Posterior vena cava (tissue), 2 donors: Measurements from ENCODE around the gene GRIPAP1. TPM values are rescaled to one million over a fixed set of nuclear protein-coding genes. Genes with fewer than 3 reads are reported as not detected.

Experiments
- DNase-seq: peaks from one replicate; pipeline ENCODE4 v3.0.0-alpha.2; 2020; ENCODE audit warnings: low spot score
- intact Hi-C, 2 donors: fragments of 100-400 bp; cut with DNase I; formaldehyde crosslinking; loops; one replicate each; pipeline versions ENCODE4 v1.14.1 to v1.14.2; 2022 to 2023
- long read RNA-seq, 2 donors: library from polyadenylated mRNA; unstranded; transcript quantifications; one replicate each; pipeline ENCODE4 v2.0.0, GENCODE V29; 2020 to 2021
- total RNA-seq, 2 donors: library from RNA; stranded (reverse); fragmentation: NEBNext Ultra II Directional; extraction: Animal tissue kit (Norgen Biotek cat#: 25700); gene quantifications; one replicate each; pipeline ENCODE4 v1.2.1, GENCODE V29; 2021
- donor health status: DM: yes; HTN: yes; CAD: no.
- donor health status: DM: yes; HTN: yes; CAD: no.

The GRIPAP1 gene, protein sequence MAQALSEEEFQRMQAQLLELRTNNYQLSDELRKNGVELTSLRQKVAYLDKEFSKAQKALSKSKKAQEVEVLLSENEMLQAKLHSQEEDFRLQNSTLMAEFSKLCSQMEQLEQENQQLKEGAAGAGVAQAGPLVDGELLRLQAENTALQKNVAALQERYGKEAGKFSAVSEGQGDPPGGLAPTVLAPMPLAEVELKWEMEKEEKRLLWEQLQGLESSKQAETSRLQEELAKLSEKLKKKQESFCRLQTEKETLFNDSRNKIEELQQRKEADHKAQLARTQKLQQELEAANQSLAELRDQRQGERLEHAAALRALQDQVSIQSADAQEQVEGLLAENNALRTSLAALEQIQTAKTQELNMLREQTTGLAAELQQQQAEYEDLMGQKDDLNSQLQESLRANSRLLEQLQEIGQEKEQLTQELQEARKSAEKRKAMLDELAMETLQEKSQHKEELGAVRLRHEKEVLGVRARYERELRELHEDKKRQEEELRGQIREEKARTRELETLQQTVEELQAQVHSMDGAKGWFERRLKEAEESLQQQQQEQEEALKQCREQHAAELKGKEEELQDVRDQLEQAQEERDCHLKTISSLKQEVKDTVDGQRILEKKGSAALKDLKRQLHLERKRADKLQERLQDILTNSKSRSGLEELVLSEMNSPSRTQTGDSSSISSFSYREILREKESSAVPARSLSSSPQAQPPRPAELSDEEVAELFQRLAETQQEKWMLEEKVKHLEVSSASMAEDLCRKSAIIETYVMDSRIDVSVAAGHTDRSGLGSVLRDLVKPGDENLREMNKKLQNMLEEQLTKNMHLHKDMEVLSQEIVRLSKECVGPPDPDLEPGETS
- total RNA-seq = 10 to 100 TPM; 27.6 to 31.6 TPM
- long read RNA-seq, donor 1, transcript GRIPAP1-201 (26 exons, 3,031 nt) = major isoform, 12 of 30 reads
- long read RNA-seq, donor 1, partial matches to known transcripts = 8 of 30 reads
- long read RNA-seq, donor 1, other reads (novel, unspliced or antisense) = 10 of 30 reads
- long read RNA-seq, donor 2, transcript GRIPAP1-201 (26 exons, 3,031 nt) = major isoform, 7 of 29 reads
- long read RNA-seq, donor 2, partial matches to known transcripts = 16 of 29 reads
- long read RNA-seq, donor 2, other reads (novel, unspliced or antisense) = 6 of 29 reads

DNA sequence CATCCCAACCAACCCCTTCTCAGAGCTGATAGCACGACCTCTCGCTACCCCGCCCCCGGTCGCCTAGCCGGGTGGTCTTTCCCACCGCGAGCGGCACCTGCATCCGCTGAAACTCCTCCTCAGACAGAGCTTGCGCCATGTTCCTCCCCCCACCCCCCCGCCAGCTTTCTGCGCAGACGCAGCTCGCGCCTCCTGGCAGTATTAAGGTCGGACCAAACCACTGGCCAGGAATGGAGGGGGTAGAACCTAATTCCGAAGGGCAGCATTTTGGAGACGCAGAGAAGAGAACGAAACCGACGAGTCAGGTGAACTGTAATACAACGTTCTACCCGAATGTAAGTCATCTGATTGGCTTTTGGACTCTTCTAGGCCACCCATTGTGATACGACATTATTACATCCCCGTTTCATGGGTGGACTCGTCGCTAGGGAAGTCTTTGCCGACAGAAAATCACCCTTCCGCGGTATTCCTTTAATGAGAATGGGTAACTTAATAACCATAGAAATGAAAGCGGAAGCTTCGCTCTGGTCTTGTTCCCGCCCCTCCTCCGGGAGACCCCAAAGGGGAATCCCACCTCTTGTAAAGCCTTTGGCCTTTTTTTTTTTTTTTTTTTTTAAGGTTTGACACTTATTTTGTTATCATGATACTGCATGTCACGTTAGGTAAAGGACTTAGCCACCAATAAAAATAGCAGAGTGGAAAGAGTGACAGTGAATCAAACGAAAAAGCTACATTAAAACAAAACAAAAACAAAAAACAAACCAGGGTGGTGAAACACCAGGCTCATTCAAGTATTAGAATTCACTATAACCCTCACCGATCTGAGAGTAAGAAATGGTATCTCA is at the start of gene GRIPAP1:
Gene GRIPAP1, minus strand, starts transcription at position 174 of the 845 bp plus-strand sequence. Its CDS starts 35 bp downstream, at position 139.
- intact Hi-C loops = no loop called here
- peak; percentile 86 for DNase-seq

DNA sequence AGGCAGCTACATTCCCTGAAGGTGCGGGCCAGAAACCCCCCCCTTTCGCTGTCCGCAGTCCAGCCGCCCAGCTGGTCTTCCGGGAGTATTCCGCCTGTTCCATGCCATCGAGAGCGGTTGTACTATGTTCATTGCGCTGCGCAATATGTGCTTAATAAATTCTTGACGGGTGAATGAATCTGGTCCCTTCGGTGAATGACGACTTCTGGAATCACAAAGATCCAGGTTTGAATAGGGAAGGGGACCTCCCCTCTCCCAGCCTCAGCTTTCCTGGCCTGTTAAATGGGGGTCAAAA is 41.9 kb upstream of the GRIPAP1 start:
- intact Hi-C loops = no loop called here
- DNase-seq = no peak

DNA sequence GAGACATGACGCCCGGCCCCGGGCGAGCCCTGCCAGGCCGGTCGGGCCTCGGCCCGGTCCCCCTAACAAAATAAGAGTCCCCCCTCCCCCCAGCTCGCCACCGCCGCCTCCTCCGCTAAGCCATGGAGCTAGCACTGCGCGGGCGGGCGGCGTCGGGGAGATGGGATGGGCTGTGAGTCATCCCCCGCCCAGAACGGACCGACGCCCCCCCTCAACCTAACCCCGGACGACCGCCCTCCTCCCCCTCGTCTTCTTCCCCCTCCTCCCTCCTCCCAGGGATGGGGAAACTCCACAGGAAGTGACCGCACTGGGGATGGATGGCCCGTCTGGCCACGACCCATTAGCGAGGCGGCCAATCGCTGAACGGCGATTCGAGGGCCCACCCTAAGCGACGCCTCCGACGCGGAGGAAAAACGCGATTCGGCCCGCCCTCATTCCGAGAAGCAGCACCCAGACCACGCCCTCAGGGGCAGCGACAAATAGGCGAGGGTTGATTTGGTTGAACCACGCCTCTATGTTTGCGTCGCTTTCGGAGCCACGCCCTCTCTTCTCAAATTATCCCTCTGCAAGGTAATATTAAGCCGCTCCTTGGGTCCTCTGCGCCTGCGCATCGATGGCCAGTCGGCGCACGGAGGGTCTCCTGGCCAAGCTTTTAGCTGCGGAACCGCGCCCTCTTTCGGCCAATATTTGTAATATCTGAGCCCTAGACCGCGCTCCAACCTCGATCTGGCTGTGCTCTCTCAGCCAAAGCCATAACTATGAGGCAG is 41.3 kb upstream of the GRIPAP1 start, which contains the start of gene TFE3:
Gene TFE3, minus strand, starts transcription at position 138 of the 767 bp plus-strand sequence. Its CDS starts 131 bp downstream, at position 7.
- intact Hi-C loops = no loop called here
- peak; percentile 99 for DNase-seq

DNA sequence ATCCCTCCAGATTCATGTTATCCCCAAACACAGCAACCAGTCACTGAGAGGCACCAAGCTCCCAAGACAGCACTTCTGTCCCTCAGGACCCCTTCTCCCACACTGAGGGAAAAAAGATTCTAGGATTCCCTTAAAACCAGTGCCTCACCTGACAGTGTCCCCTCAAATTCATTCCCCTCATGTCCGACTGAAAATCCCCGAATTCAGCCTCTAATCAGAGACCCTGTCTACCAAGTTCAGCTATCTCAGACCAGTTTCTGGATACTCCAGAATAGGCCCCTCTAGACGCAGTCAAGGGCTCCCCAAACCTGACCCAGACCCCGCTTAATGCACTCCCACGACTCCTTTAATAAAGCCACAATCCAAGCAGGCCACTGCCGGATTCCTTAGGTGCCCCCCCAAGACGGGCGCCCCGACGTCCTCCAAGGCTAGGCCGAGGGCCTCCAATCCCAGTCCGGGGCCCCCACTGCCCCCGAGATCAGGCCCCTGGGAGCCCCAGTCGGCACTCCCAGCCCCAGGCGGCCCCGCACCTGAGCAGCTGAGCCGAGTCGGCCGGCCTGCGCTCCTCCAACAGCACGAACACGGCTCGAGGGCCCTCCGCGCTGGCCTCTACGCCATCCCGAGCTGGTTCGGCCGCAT is 40.6 kb upstream of the GRIPAP1 start:
- no peak for DNase-seq
- intact Hi-C loops = no loop called here

DNA sequence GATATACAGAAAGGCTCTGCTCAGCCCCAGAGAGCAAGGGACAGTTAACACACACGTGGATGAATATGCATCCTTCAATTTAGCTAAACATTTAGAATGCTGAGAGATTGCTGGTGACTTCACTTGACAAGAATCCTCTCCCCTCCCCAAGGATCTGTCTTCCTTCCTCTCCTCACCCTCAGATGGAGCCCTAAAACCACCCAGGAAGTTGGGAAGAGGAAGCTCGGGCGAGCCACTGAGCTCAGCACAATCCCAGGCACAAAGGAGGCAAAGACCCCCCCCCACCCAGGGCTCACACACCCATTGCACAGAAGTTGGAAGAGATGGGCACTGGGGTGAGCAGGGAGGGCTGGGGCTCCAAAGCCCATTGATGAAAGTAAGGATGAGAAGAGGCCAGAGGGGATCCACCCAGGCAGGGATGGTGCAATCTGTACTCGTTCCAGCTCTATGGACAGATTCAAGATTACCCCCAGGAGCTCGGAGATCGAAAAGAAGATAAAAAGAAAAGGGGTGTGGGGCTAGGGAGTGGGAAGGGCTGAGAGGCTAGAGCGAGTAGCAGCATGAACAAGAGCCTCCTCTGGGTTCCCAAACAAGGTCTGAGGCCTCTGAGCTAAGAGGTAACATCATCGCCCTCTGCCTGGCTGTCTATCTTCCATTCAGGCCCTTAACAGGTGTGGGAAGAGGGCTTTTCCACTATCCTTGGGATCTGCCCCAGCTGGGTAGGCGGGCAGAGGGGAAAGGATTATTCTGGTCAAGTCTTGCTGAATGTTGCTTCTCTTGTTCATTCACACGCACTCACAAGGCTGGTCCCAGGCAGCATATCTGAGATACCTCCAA is 39.9 kb upstream of the GRIPAP1 start:
- no peak for DNase-seq
- intact Hi-C loops = no loop called here

DNA sequence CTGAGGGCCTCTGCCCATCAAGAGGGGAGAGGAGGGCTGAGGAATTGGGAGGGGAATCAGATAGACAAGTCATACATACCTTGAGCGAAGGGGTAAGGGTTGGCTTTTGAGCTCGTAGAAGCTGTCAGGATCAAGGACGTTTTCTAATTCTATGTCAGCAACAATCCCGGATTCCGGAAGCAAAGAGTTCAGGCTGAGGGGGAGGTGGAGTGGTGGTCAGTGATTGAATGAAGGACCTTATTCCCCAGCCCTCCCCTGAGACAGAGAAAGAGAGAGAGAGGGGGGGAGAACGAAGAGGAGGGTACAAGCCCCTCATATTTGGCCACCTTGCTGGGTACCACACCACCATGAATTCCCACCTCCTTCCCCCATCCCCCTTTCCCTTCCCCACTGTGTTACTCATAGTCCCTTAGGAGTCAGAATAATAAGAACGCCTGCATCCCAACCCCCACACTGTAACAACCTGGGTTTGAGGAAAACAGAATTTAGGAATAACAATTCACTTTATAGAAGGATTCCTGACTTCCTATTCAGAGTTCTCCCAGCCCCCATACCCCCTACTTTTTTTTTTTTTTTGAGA is 38.4 kb upstream of the GRIPAP1 start:
- intact Hi-C loops = no loop called here
- DNase-seq = no peak

DNA sequence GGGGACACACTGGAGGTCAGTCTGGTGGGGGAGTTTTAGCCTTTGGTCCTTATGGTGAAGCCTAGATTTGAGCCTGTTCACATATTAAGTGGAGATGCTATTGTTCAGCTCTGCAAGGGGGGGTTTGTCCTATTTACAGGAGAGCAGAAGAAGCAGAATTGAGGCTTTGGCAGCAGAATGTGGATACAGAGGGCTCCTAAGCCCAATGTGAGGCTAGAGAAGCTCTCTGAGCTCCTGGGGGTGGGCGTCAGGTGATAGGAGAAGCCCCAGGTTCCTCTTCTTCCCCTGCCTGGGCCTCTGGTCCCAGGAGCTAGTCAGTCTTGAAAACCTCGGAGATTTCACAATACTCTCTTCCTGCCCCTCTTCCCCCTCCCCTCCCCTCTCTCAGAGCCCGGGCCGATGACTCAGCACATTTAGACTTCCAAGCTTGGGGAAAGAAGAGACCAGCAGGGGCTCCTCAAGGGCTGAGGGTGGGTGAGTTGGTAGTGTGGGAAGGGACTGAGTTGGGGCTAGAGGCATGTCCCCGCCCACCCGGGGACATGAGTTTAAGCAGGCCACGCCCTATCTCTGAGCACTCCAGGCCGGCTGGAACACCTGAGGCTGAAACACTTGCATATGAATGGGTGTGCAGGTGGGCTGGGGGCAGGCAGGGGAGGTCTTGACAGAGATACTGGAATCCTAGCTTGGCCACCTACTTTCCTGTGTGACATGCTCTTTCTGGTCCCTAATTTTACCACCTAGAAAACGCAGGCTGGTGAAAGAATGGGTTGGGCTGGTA is 37.7 kb upstream of the GRIPAP1 start:
- peak; percentile 87 for DNase-seq
- intact Hi-C loops = no loop called here

DNA sequence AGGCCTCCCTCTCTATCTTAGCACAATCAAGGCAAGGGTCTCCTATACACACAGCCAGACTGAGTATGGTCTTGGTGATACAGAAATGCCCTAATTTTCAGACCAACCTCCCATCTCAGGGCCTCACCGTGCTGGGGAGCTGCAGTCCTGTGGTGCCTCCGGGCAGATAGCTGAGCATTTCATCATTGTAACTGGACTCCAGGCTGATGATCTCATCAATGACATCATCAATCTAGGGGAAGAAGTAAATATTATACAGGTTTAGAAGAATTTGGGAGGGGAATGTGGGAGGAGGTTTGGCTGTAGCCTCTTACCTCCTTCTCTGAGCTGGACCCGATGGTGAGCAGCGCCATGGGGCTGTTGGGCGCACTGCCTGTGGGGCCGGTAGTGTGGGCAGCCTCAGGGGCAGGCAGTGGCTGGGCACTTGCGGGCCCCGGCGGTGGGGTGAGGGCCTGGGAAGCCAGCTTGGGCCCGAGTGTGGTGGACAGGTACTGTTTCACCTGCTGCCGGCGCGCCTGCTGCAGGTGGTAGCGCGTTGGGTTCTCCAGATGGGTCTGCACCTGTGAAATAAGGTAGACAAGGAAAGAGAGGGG is 35.9 kb upstream of the GRIPAP1 start:
- intact Hi-C loops = no loop called here
- no peak for DNase-seq

DNA sequence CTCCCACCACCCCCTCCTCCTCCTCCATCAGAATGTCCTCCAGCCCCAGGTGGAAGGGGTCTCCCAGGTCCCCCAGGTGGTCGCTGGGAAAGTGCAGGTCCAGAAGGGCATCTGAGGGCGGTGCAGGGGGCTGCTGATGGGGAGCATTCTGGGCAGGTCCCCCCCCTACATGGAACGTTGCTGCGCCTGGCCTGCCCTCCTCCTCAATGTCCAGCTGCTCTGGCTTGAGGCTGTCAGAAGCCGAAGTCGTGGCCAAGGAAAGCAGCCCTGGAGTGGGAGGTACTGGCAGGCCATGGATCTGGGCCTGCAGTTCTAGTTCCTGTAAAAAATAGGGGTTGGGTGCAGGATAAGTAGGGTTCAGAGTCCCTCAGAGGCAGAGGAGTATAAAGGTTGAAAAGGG is 28.2 kb upstream of the GRIPAP1 start:
- no peak for DNase-seq
- intact Hi-C loops = no loop called here

DNA sequence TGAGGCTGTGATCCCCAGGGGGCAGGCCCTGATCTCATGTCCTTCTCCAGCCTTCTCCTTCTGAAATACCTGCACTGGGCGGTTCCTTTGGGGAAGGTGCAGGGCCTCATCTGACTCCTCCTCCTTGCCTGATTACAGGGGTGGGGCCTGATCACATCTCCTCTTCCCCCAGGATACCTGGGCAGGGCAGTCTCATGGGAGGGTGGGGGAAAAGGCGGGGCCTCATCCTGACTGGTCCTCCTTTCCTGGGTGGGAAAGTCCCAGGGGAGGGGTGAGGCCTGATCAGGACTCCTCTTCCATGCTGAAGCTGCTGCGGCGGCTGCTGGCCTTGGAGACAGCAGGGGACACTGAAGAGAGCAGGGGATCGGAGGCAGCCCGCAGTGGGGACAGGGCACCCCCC is 27.8 kb upstream of the GRIPAP1 start:
- intact Hi-C loops = no loop called here
- DNase-seq = no peak

DNA sequence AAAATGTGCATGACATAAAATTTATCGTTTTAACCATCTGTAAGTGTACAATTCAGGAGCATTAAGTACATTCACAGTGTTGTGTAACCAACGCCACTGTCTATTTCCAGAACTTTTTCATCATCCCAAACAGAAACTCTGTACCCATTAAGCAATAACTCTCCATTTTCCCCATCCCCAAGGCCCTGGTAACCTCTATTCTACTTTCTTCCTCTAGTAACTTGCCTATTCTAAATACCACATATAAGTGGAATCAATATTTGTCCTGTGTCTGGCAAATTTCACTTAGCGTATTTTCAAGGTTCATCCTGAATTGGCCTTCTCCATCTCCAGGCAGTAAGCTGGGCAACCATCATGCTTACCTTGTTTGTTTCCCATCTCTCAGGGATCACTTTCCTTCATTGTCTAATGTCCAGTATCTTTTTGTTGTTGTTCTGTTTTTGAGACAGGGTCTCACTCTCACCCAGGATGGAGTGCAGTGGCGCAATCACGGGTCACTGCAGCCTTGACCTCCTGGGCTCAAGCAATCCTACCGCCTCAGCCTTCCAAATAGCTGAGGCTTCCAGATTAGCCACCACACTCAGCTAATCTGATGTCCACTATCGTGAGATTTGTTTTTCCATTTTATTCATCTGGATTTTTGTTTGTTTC is 17.7 kb upstream of the GRIPAP1 start:
- intact Hi-C loops = no loop called here
- DNase-seq = peak; percentile 17

DNA sequence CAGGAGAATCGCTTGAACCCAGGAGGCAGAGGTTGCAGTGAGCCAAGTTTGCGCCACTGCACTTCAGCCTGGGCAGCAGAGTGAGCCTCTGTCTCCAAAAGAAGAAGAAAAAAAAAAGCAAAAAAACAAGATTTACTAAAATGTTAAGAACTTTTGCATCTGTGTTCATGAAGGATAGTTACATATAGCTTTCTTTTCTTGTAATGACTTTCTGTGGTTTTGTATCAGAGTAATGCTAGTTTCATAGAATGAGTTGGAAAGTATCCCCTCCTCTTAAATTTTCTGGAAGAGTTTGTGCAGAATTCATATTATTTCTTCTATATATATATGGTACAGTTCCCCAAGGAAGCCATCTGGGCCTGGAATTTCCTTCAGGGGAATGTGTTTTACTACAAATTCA is 17.0 kb upstream of the GRIPAP1 start:
- DNase-seq = peak; percentile 18
- intact Hi-C loops = no loop called here

DNA sequence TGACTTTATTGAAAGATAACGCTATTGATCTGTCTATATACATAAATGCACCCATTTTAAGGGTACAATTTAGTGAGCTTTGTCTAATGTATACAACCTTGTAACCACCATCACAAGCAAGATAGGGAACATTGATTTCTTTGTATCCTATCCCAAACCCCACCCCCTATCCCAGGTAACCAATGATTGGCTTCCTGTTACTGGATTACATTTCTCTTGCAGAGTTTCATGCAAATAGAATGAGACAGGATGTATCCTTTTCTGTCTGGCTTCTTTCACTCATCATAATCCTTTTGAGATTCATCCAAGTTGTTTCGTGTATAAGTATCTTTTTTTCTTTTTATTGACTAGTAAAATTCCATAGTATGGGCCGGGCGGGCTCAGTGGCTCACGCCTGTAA is 1.6 kb upstream of the GRIPAP1 start:
- DNase-seq = no peak
- intact Hi-C loops = no loop called here

DNA sequence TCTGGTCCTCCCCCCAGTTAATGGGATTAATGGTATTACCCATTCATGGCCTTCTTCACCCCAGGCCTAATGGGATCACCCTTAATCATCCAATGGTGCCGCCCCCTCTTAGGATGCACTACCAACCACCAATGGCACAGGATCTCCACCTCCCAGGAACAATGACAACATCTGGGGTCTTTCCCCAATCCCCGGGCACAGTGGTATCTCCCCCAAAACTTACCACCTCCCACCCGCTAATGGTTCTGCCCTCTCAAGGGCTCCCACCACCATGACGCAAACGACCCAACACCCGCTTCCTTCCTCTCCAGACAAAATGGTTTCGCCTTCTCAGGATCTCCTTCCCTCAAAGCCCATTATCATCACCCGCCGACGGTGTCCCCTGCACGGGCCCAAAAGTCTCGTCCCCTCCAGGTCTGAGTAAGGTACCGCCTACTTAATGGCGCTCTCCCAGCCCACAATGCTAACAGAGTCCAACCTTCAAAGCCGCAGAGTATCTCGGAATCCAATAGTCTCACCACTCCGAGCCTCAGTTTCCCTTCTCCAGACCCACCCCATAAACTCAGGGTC is 458 bp downstream of the GRIPAP1 start:
- no peak for DNase-seq
- intact Hi-C loops = no loop called here

DNA sequence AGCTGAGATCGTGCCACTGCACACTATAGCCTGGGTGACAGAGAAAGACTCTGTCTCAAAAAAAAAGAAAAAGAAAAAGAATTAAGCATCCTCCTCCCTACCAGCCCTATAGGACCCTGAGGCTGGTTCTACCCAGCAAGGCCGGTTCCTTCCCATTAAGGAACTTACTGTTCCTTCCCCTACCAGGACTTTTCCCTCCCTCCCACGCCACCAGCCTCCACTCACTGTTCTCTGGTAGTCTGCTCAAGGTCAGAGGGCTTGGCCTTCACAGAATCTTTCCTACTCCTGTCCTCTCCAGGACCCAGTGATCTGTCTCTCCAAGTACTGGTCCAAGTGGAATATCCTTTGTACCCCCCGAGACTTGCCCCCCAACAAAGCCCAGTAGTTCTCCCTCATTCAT is 1.4 kb downstream of the GRIPAP1 start:
- no peak for DNase-seq
- intact Hi-C loops = no loop called here
